Caco-2 (cell line): Measurements from ENCODE around the gene ANK3. TPM values are rescaled to one million over a fixed set of nuclear protein-coding genes. Genes with fewer than 3 reads are reported as not detected.

ENCODE experiments used
- BruUV-seq: library from RNA; stranded (reverse); fragments of 400-500 nt; replicated peaks from 2 replicates; lab custom pipeline; 2021; lab: Mats Ljungman, UMichigan
- CTCF ChIA-PET: fragments of 300-600 bp; sonication (Branson Sonifier 250); formaldehyde crosslinking; loops from one replicate; lab custom pipeline; 2022; ENCODE audit warnings: antibody characterized with exemption; lab: Charles Lee
- POLR2A ChIA-PET: fragments of 300-600 bp; sonication (Branson Sonifier 250); formaldehyde crosslinking; loops from one replicate; lab custom pipeline; 2022; ENCODE audit warnings: antibody characterized with exemption; lab: Charles Lee
- DNase-seq, 2 experiments: peaks; one replicate each; pipeline versions ENCODE4 v3.0.0 to v3.0.0-alpha.2; 2020 to 2022
- H3K27me3 ChIP-seq: replicated peaks from 2 replicates; pipeline ENCODE4 v1.6.0; 2011; ENCODE audit warnings: low read length; ENCODE audit not compliant: control insufficient read depth, insufficient read depth
- H3K36me3 ChIP-seq: 2 replicates; pipeline ENCODE4 v1.5.1; 2011; ENCODE audit warnings: low read length; ENCODE audit not compliant: control insufficient read depth, insufficient read depth
- H3K4me1 ChIP-seq: fragments of 250-450 bp; sonication (Bioruptor Pico); 2 replicates; pipeline ENCODE4 v1.5.1; 2020; ENCODE audit warnings: mild to moderate bottlenecking
- H3K4me3 ChIP-seq: 2 replicates; pipeline ENCODE4 v1.5.1; 2011; ENCODE audit warnings: low read depth, mild to moderate bottlenecking, control low read depth, low read length
- H3K9me3 ChIP-seq: fragments of 250-450 bp; sonication (Bioruptor Pico); 2 replicates; pipeline ENCODE4 v1.5.1; 2020; ENCODE audit warnings: mild to moderate bottlenecking, moderate library complexity
- H3K27ac Mint-ChIP-seq: one replicate; pipeline ENCODE4 v1.8.0; 2022; ENCODE audit warnings: mixed read lengths; ENCODE audit not compliant: unreplicated experiment
- H3K27me3 Mint-ChIP-seq: one replicate; pipeline ENCODE4 v1.8.0; 2022; ENCODE audit warnings: mixed read lengths; ENCODE audit not compliant: insufficient read depth, unreplicated experiment
- H3K36me3 Mint-ChIP-seq: one replicate; pipeline ENCODE4 v1.8.0; 2022; ENCODE audit warnings: mild to moderate bottlenecking, mixed read lengths; ENCODE audit not compliant: insufficient read depth, unreplicated experiment
- H3K4me1 Mint-ChIP-seq: one replicate; pipeline ENCODE4 v1.8.0; 2022; ENCODE audit warnings: low read depth, mixed read lengths; ENCODE audit not compliant: unreplicated experiment
- H3K4me3 Mint-ChIP-seq: one replicate; pipeline ENCODE4 v1.8.0; 2022; ENCODE audit warnings: mild to moderate bottlenecking, moderate library complexity, mixed read lengths; ENCODE audit not compliant: unreplicated experiment
- H3K9me3 Mint-ChIP-seq: one replicate; pipeline ENCODE4 v1.8.0; 2022; ENCODE audit warnings: mixed read lengths; ENCODE audit not compliant: unreplicated experiment
- CTCF ChIP-seq, 2 experiments: fragments of 200-600 bp in 1 of 2; IDR thresholded peaks; 1 replicate in 1 of 2; 2 replicates in 1 of 2; pipeline versions ENCODE4 v1.5.1 to v1.8.0; 2011 to 2022; ENCODE audit warnings: antibody characterized with exemption in 1 of 2, control low read depth in 1 of 2, inconsistent platforms in 1 of 2, low read depth in 1 of 2, low read length in 1 of 2, mild to moderate bottlenecking in 1 of 2, moderate library complexity in 1 of 2; ENCODE audit not compliant: insufficient read depth in 1 of 2, severe bottlenecking in 1 of 2, unreplicated experiment in 1 of 2
- intact Hi-C: fragments of 100-400 bp; cut with micrococcal nuclease; formaldehyde crosslinking; loops from one replicate; pipeline ENCODE4 v1.10.0; 2022; ENCODE audit not compliant: unreplicated experiment
- total RNA-seq: library from RNA; stranded (reverse); gene quantifications from 2 replicates; pipeline ENCODE4 v1.2.3, GENCODE V29; 2022

Gene ANK3
- total RNA-seq, 1 experiment from 2014 or later = 46.7 TPM

- no TSS peak for BruUV-seq
- no peak overlapping the region for H3K27ac Mint-ChIP-seq
Observed at GRCh38 chr10:60086862-60087261, 302.8 kb downstream of the ANK3 start.

DNA sequence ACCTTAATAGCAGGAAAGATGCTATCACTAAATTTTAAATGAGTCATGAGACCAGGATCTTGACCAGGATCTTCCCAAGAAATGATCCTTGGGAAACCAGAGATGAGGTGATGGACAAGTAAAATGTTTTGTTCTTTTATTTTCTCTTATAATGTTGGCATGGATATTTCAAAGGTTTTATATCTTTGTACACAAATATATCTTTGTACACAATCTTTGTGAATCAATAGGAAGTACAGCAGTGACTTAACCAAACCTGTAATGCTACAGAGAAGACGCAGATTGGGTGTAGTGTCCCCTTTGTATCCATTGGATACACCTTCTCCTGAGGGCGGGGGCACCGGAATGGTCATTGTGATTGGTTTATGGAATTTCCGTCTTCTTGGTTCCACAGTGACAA is 303.3 kb downstream of the ANK3 start:
- intact Hi-C loops = no loop called here
- Histone ChIP-seq H3K4me3 (no peak overlapping the region), H3K9me3 (no peaks in the 10 kb centered on the region), H3K27me3 (no peaks in the 10 kb centered on the region), H3K4me1 (peaks cover 12% of the 10 kb centered on the region), H3K36me3 (no peaks in the 10 kb centered on the region)
- Mint-ChIP-seq H3K9me3 (no peaks in the 10 kb centered on the region), H3K27ac (no peak overlapping the region), H3K4me1 (peaks cover 8% of the 10 kb centered on the region), H3K4me3 (no peak overlapping the region), H3K27me3 (no peaks in the 10 kb centered on the region), H3K36me3 (no peaks in the 10 kb centered on the region)
- no peak for TF ChIP-seq CTCF (IDR thresholded peaks at IDR 0.05; ENCODE audit: insufficient read depth in 1 of 2, low read depth in 1 of 2, low read length in 1 of 2, severe bottlenecking in 1 of 2, unreplicated experiment in 1 of 2)
- no TSS peak for BruUV-seq
- CTCF ChIA-PET = interaction anchor here (1.2 kb wide), 1 partner anchor 14 kb away, joined by 3 read pairs; no protein-coding TSS in a partner anchor
- POLR2A ChIA-PET = no interaction called here
- DNase-seq = no peak

More at GRCh38 chr10:60086862-60087261, 302.8 kb downstream of the ANK3 start:
- TF ChIP-seq CTCF (IDR thresholded peaks at IDR 0.05; ENCODE audit: insufficient read depth in 1 of 2, low read depth in 1 of 2, low read length in 1 of 2, severe bottlenecking in 1 of 2, unreplicated experiment in 1 of 2) = no peak
- intact Hi-C loops = no loop called here
- no peaks in the 10 kb centered on the region for H3K36me3 Mint-ChIP-seq
- no peak overlapping the region for H3K4me3 ChIP-seq
- no peaks in the 10 kb centered on the region for H3K36me3 ChIP-seq
- peaks cover 12% of the 10 kb centered on the region for H3K4me1 ChIP-seq
- POLR2A ChIA-PET = no interaction called here
- no peaks in the 10 kb centered on the region for H3K9me3 Mint-ChIP-seq
- H3K4me3 Mint-ChIP-seq = no peak overlapping the region
- no peak for DNase-seq
- no peaks in the 10 kb centered on the region for H3K27me3 Mint-ChIP-seq
- H3K9me3 ChIP-seq = no peaks in the 10 kb centered on the region
- H3K27me3 ChIP-seq = no peaks in the 10 kb centered on the region
- CTCF ChIA-PET = no interaction called here
- peaks cover 8% of the 10 kb centered on the region for H3K4me1 Mint-ChIP-seq

GRCh38 chr10:60082744-60083344 is 306.8 kb downstream of the ANK3 start:
- ChIA-PET POLR2A (interaction anchor here (0.6 kb wide), 1 partner anchor 1992 kb away, joined by 3 read pairs; no protein-coding TSS in a partner anchor), CTCF (no interaction called here)
- DNase-seq = no peak
- H3K36me3 Mint-ChIP-seq = no peaks in the 10 kb centered on the region
- TF ChIP-seq CTCF (IDR thresholded peaks at IDR 0.05; ENCODE audit: insufficient read depth in 1 of 2, low read depth in 1 of 2, low read length in 1 of 2, severe bottlenecking in 1 of 2, unreplicated experiment in 1 of 2) = no peak
- no peak overlapping the region for H3K27ac Mint-ChIP-seq
- Histone ChIP-seq H3K36me3 (no peaks in the 10 kb centered on the region), H3K27me3 (no peaks in the 10 kb centered on the region), H3K4me1 (no peaks in the 10 kb centered on the region), H3K9me3 (no peaks in the 10 kb centered on the region), H3K4me3 (no peak overlapping the region)
- H3K9me3 Mint-ChIP-seq = no peaks in the 10 kb centered on the region
- no TSS peak for BruUV-seq
- intact Hi-C loops = no loop called here
- no peak overlapping the region for H3K4me3 Mint-ChIP-seq
- no peaks in the 10 kb centered on the region for H3K4me1 Mint-ChIP-seq
- H3K27me3 Mint-ChIP-seq = no peaks in the 10 kb centered on the region
